ENCODE measurements around the gene U2AF1L4. TPM values are rescaled to one million over a fixed set of nuclear protein-coding genes. Genes with fewer than 3 reads are reported as not detected.

U2AF1L4 gene
- total and polyA plus RNA-seq, 4 donors: 8.8 to 37.7 (median 24.7) TPM

- peaks cover 94% of the 10 kb centered on the region for H3K36me3 ChIP-seq (ENCODE audit: control insufficient read depth, insufficient read depth, low read length)
- H3K4me1 ChIP-seq (ENCODE audit: control insufficient read depth, insufficient read depth, low read length): peaks cover 25% of the 10 kb centered on the region
- H3K27ac ChIP-seq (ENCODE audit: low read depth, low read length): no peak overlapping the region
- H3K9me3 ChIP-seq (ENCODE audit: control insufficient read depth, insufficient read depth, low read length): no peaks in the 10 kb centered on the region
- H3K27me3 ChIP-seq (ENCODE audit: control insufficient read depth, insufficient read depth, low read length): no peaks in the 10 kb centered on the region
- no peak overlapping the region for H3K4me3 ChIP-seq (ENCODE audit: low read depth, low read length)
- no peak for DNase-seq (ENCODE audit: low read depth in 4 of 6, low spot score in 6 of 6)
- WGBS (ENCODE audit: insufficient coverage): 56% methylated on average over 9 of the region's 9 CpGs
Measured at GRCh38 chr19:35781650-35782049, 36.4 kb upstream of the U2AF1L4 start.

- WGBS (ENCODE audit: insufficient coverage): 95% methylated on average over 18 of the region's 20 CpGs
- DNase-seq (ENCODE audit: low read depth in 4 of 6, low spot score in 6 of 6): no peak
- no peak overlapping the region for H3K27ac ChIP-seq (ENCODE audit: low read depth, low read length)
- no peaks in the 10 kb centered on the region for H3K27me3 ChIP-seq (ENCODE audit: control insufficient read depth, insufficient read depth, low read length)
- no peak overlapping the region for H3K4me3 ChIP-seq (ENCODE audit: low read depth, low read length)
- H3K36me3 ChIP-seq (ENCODE audit: control insufficient read depth, insufficient read depth, low read length): peaks cover 85% of the 10 kb centered on the region
- H3K4me1 ChIP-seq (ENCODE audit: control insufficient read depth, insufficient read depth, low read length): peaks cover 31% of the 10 kb centered on the region
- no peaks in the 10 kb centered on the region for H3K9me3 ChIP-seq (ENCODE audit: control insufficient read depth, insufficient read depth, low read length)
Measured at GRCh38 chr19:35780717-35781116, 35.5 kb upstream of the U2AF1L4 start.

- no peaks in the 10 kb centered on the region for H3K27me3 ChIP-seq (ENCODE audit: control insufficient read depth, insufficient read depth, low read length)
- no peak for DNase-seq (ENCODE audit: low read depth in 4 of 6, low spot score in 6 of 6)
- H3K9me3 ChIP-seq (ENCODE audit: control insufficient read depth, insufficient read depth, low read length): no peaks in the 10 kb centered on the region
- no peak overlapping the region for H3K27ac ChIP-seq (ENCODE audit: low read depth, low read length)
- no peak overlapping the region for H3K4me3 ChIP-seq (ENCODE audit: low read depth, low read length)
- H3K4me1 ChIP-seq (ENCODE audit: control insufficient read depth, insufficient read depth, low read length): peaks cover 32% of the 10 kb centered on the region
- 88% methylated on average over 14 of the region's 16 CpGs for WGBS (ENCODE audit: insufficient coverage)
- H3K36me3 ChIP-seq (ENCODE audit: control insufficient read depth, insufficient read depth, low read length): peaks cover 78% of the 10 kb centered on the region
Measured at GRCh38 chr19:35780058-35780457, 34.8 kb upstream of the U2AF1L4 start.

GRCh38 chr19:35779033-35779432 is 33.8 kb upstream of the U2AF1L4 start:
- H3K36me3 ChIP-seq (ENCODE audit: control insufficient read depth, insufficient read depth, low read length): peaks cover 68% of the 10 kb centered on the region
- H3K4me3 ChIP-seq (ENCODE audit: low read depth, low read length): no peak overlapping the region
- DNase-seq (ENCODE audit: low read depth in 4 of 6, low spot score in 6 of 6): no peak
- no peak overlapping the region for H3K27ac ChIP-seq (ENCODE audit: low read depth, low read length)
- WGBS (ENCODE audit: insufficient coverage): 91% methylated on average over 8 of the region's 8 CpGs
- H3K4me1 ChIP-seq (ENCODE audit: control insufficient read depth, insufficient read depth, low read length): peaks cover 39% of the 10 kb centered on the region
- H3K9me3 ChIP-seq (ENCODE audit: control insufficient read depth, insufficient read depth, low read length): no peaks in the 10 kb centered on the region
- no peaks in the 10 kb centered on the region for H3K27me3 ChIP-seq (ENCODE audit: control insufficient read depth, insufficient read depth, low read length)

- Histone ChIP-seq H3K36me3 (ENCODE audit: control insufficient read depth, insufficient read depth, low read length) (peaks cover 57% of the 10 kb centered on the region), H3K4me3 (ENCODE audit: low read depth, low read length) (no peak overlapping the region), H3K4me1 (ENCODE audit: control insufficient read depth, insufficient read depth, low read length) (peaks cover 39% of the 10 kb centered on the region), H3K9me3 (ENCODE audit: control insufficient read depth, insufficient read depth, low read length) (no peaks in the 10 kb centered on the region), H3K27me3 (ENCODE audit: control insufficient read depth, insufficient read depth, low read length) (no peaks in the 10 kb centered on the region), H3K27ac (ENCODE audit: low read depth, low read length) (peak overlapping the region; percentile 48)
- DNase-seq (ENCODE audit: low read depth in 4 of 6, low spot score in 6 of 6): no peak
- 73% methylated on average over 7 of the region's 7 CpGs for WGBS (ENCODE audit: insufficient coverage)
Measured at GRCh38 chr19:35777961-35778360, 32.7 kb upstream of the U2AF1L4 start.

GRCh38 chr19:35777086-35777841 is 32.0 kb upstream of the U2AF1L4 start:
- 16% methylated on average over 16 of the region's 19 CpGs for WGBS (ENCODE audit: insufficient coverage)
- H3K4me1 ChIP-seq (ENCODE audit: control insufficient read depth, insufficient read depth, low read length): peaks cover 39% of the 10 kb centered on the region
- H3K9me3 ChIP-seq (ENCODE audit: control insufficient read depth, insufficient read depth, low read length): no peaks in the 10 kb centered on the region
- DNase-seq (ENCODE audit: low read depth in 4 of 6, low spot score in 6 of 6): peak in 2 of 6 donors; percentile 19 to 43
- peak overlapping the region; percentile 48 for H3K27ac ChIP-seq (ENCODE audit: low read depth, low read length)
- H3K4me3 ChIP-seq (ENCODE audit: low read depth, low read length): no peak overlapping the region
- H3K27me3 ChIP-seq (ENCODE audit: control insufficient read depth, insufficient read depth, low read length): no peaks in the 10 kb centered on the region
- peaks cover 50% of the 10 kb centered on the region for H3K36me3 ChIP-seq (ENCODE audit: control insufficient read depth, insufficient read depth, low read length)

GRCh38 chr19:35776102-35776788 is 31.0 kb upstream of the U2AF1L4 start:
- WGBS (ENCODE audit: insufficient coverage): 10% methylated on average over 12 of the region's 13 CpGs
- H3K27ac ChIP-seq (ENCODE audit: low read depth, low read length): peak overlapping the region; percentile 48
- no peaks in the 10 kb centered on the region for H3K9me3 ChIP-seq (ENCODE audit: control insufficient read depth, insufficient read depth, low read length)
- H3K4me1 ChIP-seq (ENCODE audit: control insufficient read depth, insufficient read depth, low read length): peaks cover 39% of the 10 kb centered on the region
- peak overlapping the region; percentile 62 for H3K4me3 ChIP-seq (ENCODE audit: low read depth, low read length)
- H3K27me3 ChIP-seq (ENCODE audit: control insufficient read depth, insufficient read depth, low read length): no peaks in the 10 kb centered on the region
- DNase-seq (ENCODE audit: low read depth in 4 of 6, low spot score in 6 of 6): peak in 3 of 6 donors; percentile 23 to 83 (median 71)
- peaks cover 40% of the 10 kb centered on the region for H3K36me3 ChIP-seq (ENCODE audit: control insufficient read depth, insufficient read depth, low read length)

GRCh38 chr19:35775298-35776101 is 30.3 kb upstream of the U2AF1L4 start, which contains the start of gene ARHGAP33:
TSS of gene ARHGAP33 (plus strand) at chr19:35775564. CDS start at chr19:35775659, 95 bp downstream.
- Histone ChIP-seq H3K36me3 (ENCODE audit: control insufficient read depth, insufficient read depth, low read length) (peaks cover 33% of the 10 kb centered on the region), H3K27ac (ENCODE audit: low read depth, low read length) (peak within 1 kb of the TSS; percentile 33), H3K9me3 (ENCODE audit: control insufficient read depth, insufficient read depth, low read length) (no peaks in the 10 kb centered on the region), H3K4me3 (ENCODE audit: low read depth, low read length) (peak within 1 kb of the TSS; percentile 62), H3K4me1 (ENCODE audit: control insufficient read depth, insufficient read depth, low read length) (peaks cover 39% of the 10 kb centered on the region), H3K27me3 (ENCODE audit: control insufficient read depth, insufficient read depth, low read length) (no peaks in the 10 kb centered on the region)
- peak; percentile 95 to 100 (median 98) for DNase-seq (ENCODE audit: low read depth in 4 of 6, low spot score in 6 of 6)
- 0% methylated on average over 82 of the region's 82 CpGs for WGBS (ENCODE audit: insufficient coverage)

GRCh38 chr19:35775046-35775297 is 29.8 kb upstream of the U2AF1L4 start:
- peaks cover 39% of the 10 kb centered on the region for H3K4me1 ChIP-seq (ENCODE audit: control insufficient read depth, insufficient read depth, low read length)
- DNase-seq (ENCODE audit: low read depth in 4 of 6, low spot score in 6 of 6): no peak
- H3K4me3 ChIP-seq (ENCODE audit: low read depth, low read length): peak overlapping the region; percentile 4
- no peaks in the 10 kb centered on the region for H3K27me3 ChIP-seq (ENCODE audit: control insufficient read depth, insufficient read depth, low read length)
- no peak overlapping the region for H3K27ac ChIP-seq (ENCODE audit: low read depth, low read length)
- WGBS (ENCODE audit: insufficient coverage): 22% methylated on average over 9 of the region's 9 CpGs
- H3K9me3 ChIP-seq (ENCODE audit: control insufficient read depth, insufficient read depth, low read length): no peaks in the 10 kb centered on the region
- peaks cover 27% of the 10 kb centered on the region for H3K36me3 ChIP-seq (ENCODE audit: control insufficient read depth, insufficient read depth, low read length)

Measured in spinal cord (tissue), 10 donors.